H1 (cell line): Measurements from ENCODE around the gene SLC13A5. TPM values are rescaled to one million over a fixed set of nuclear protein-coding genes. Genes with fewer than 3 reads are reported as not detected.

Experiments
- TAF1 ChIP-seq: IDR thresholded peaks from 2 replicates; pipeline ENCODE4 v1.6.1; 2011; ENCODE audit warnings: mild to moderate bottlenecking, low read depth, low read length
- polyA plus RNA-seq, 7 experiments: library from polyadenylated mRNA; depleted of rRNA in 3 of 7; stranded (reverse) in 5 of 7; unstranded in 2 of 7; fragments of >200 nt in 5 of 7; fragments of 200-250 nt in 2 of 7; gene quantifications; 1 replicate in 5 of 7; 2 replicates in 1 of 7; 4 replicates in 1 of 7; pipeline versions ENCODE4 v1.2.1 to v1.2.3, GENCODE V29; 2011 to 2013; ENCODE audit warnings: missing spikeins in 2 of 7, mixed read lengths in 2 of 7
- total RNA-seq: library from RNA; stranded (reverse); fragmentation: NEBNext Ultra II Directional; extraction: Animal tissue kit (Norgen Biotek cat#: 25700); gene quantifications from 2 replicates; pipeline ENCODE4 v1.2.1, GENCODE V29; 2021

The SLC13A5 gene
- total and polyA plus RNA-seq, 2 of the 8 experiments (the other 6 are each of a cell fraction or from before 2014, with no cell fraction given), result 2.1 to 2.6 TPM

- TF ChIP-seq TAF1, result no peak
These were observed 42.2 kb downstream of the SLC13A5 start (continued) for GRCh38 chr17:6670999-6671398.
